NCI-H1694 treated with DMSO at 0.1 percent for 48 hours (cell line): Measurements from ENCODE around the gene BSG.
"Not testable (repeated sequence)": the region's sequence is repeated elsewhere in the genome, so short reads cannot be mapped to it uniquely, and the experiment has no call there.

Source experiments
- DNase-seq: peaks from one replicate; lab custom pipeline; 2025; lab: John Stamatoyannopoulos, UW

BSG gene

GRCh38 chr19:572743-573518 is 535 bp downstream of the BSG start:
- DNase-seq, result no peak

GRCh38 chr19:573519-573825 is 1.1 kb downstream of the BSG start:
- no peak for DNase-seq

DNA sequence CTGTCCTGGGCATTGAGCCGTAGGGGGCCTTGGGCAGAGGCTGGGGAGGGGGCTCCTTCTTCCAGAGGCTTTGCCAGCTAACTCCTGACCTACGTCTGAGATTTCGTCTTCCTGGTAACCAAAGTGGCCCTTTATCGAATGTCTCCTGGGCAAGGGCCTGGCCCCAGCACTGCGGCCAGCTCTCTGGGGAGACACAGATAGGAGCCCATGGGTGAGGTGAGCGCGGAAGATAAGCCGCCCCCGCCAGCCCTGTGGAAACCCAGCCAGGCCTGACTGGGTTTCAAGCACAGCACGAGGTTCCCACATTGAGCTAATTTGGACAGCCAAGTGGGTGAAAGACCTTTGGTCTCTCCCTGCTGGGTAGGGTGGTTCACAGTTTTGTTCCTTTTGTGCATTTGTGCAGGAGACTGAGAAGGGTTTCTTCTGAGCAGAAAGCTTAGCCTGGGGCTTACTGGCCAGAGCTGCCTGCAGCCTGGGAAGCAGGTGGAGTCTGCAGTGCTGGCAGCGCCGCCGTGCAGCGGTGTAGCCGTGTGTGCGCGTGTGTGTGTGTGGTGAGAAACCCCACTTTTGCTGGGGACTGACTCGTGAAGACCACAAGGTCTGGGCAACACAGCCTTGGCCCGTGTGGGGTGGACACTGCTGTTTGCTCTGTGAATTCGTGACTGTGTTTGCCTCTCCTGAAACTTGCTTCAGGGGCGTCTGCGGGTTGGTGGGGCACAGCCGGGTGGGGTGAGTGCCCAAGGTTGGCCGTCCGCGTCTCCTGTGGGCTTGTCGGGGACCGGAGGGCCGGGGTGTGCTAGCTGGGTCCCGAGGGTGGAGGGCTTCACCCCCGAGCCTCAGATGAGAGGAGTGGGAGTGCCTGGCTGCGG is 2.5 kb downstream of the BSG start:
- no peak for DNase-seq

DNA sequence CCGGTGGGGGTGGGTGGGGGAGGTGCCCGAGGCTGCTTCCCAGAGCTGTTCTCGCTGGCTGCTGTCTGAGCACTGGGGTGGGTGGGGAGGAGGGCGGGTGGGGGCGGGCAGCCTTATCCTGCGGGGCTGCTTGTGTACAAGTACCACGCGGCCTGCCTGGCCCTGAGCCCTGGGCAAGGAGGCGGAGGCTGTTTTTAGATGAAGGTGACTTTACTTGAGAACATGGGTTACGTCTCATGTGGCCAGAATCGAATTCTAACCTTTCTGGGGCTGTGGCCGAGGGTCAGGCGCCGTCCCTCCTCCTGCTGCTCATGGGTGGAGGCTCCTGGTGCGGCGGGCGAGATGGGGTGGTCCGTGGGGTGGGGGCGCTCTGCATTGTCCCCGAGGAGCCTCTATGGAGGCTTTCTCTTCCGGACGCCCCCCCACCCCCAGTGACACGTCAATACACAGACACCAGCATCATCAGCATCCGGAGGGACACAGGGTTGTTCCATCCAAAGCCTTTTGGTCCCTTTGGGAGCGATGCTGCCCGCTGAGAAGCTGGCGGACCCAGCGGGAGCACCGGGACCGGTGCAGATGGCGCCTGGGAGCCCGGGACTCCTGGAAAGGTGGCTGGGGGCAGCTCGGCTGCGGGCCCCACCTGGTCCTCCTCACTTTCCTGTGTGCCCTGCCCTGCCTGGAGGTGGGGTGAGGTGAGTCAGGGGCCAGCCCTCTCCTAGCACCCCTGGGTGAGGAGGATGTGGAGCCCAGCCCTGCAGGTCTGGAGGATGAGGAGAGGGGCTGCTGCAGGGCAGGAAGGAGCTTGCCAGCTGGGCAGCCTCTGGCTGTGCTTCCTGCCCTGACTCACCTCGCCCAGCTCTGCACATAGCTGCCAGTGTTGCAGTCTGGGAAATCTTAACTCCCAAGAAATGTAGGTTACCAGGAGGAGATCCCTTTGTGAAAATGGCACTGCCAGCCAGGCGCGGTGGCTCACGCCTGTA is 3.4 kb downstream of the BSG start:
- no peak for DNase-seq

DNA sequence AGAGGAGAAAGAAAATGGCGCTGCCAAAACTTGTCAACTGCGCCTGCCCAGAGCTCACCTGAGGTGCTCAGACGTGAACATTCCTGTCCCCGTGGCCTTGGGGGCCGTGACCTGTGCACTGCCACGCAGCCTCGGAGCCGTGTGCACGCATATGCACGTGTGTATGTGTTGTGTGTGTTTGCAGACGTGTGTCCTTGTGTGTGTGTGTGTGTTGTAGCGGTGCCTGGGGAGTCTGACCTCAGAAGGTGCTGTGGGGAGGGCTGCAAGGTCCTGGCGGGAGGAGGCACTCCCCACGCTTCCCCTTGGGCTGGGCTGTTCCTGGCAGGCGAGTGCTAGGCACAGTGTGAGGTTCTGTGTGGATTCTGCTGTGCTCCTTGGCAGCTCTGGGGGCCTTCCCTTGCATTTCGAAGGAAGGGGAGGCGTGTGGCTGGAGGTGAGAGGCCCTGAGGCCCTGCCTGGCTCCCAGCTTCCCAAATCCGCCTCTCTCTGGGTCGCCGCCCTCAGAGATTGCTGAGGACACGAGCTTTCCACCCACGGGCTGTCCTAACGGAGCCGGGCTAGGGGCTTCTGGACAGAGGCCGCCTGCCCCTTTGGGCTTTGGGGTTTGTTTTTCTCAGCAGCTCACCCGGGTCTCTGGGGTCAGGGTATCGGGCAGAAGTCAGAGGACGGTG is 4.5 kb downstream of the BSG start:
- DNase-seq, result no peak

GRCh38 chr19:577439-578392 is 5.3 kb downstream of the BSG start:
- no peak for DNase-seq

DNA sequence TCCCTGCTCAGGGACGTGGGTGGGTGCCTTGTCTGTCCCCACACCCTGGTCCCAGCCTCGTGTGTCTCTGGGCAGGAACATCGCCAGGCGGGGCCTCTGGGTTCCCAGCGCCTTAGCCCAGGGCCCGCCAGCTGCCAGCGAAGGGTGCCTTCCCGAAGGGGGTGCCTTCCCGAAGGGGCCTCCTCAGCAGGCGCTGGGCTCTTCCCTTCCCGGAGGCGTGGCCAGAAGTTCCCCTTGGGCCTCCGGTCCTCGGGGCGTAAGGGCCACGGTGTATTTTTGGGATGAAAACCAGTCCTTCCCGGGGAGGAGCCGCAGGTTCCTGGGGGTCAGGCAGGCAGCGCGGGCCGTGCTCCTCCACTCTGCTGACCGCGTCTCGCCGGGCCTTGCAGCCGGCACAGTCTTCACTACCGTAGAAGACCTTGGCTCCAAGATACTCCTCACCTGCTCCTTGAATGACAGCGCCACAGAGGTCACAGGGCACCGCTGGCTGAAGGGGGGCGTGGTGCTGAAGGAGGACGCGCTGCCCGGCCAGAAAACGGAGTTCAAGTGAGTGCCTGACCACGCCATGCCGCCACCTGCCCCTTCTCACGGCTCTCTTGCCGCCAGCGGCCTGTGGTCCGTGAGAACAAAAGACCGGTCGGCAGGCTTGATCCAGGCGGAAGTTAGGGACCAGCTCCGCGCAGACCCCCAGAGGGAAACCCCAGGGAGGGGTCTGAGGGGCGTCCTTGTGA is 6.9 kb downstream of the BSG start:
- no peak for DNase-seq

- DNase-seq, result no peak
Measured at GRCh38 chr19:579842-580155, 7.4 kb downstream of the BSG start.

DNA sequence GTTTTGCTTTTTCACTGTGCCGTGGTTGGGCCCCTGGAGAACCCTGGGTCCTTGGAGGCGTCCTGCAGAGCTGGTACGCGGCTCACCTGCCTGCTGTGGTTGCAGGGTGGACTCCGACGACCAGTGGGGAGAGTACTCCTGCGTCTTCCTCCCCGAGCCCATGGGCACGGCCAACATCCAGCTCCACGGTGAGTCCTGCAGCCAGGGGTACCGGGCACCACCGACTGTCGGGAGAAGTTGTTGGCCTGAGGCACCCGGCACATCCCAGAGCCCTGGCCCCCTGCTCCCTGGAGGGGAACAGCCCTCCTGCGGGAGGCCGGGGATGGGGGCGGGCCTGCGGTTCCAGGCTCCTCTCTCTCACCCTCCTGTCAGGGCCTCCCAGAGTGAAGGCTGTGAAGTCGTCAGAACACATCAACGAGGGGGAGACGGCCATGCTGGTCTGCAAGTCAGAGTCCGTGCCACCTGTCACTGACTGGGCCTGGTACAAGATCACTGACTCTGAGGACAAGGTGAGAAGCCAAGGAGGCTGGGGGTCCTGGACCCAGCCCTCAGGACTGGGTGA is 8.0 kb downstream of the BSG start:
- no peak for DNase-seq

GRCh38 chr19:581399-582111 is 9.2 kb downstream of the BSG start:
- DNase-seq, result no peak

DNA sequence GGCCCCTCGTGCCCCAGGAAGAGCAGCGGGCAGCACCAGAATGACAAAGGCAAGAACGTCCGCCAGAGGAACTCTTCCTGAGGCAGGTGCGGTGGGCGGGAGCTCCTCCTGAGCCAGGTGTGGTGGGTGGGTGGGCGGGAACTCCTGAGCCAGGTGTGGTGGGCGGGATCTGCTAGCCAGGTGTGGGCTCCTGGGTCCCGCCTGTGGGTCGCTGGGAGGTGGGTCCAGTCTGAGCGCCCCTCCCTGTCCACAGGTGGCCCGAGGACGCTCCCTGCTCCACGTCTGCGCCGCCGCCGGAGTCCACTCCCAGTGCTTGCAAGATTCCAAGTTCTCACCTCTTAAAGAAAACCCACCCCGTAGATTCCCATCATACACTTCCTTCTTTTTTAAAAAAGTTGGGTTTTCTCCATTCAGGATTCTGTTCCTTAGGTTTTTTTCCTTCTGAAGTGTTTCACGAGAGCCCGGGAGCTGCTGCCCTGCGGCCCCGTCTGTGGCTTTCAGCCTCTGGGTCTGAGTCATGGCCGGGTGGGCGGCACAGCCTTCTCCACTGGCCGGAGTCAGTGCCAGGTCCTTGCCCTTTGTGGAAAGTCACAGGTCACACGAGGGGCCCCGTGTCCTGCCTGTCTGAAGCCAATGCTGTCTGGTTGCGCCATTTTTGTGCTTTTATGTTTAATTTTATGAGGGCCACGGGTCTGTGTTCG is 10.3 kb downstream of the BSG start:
- DNase-seq, result no peak

DNA sequence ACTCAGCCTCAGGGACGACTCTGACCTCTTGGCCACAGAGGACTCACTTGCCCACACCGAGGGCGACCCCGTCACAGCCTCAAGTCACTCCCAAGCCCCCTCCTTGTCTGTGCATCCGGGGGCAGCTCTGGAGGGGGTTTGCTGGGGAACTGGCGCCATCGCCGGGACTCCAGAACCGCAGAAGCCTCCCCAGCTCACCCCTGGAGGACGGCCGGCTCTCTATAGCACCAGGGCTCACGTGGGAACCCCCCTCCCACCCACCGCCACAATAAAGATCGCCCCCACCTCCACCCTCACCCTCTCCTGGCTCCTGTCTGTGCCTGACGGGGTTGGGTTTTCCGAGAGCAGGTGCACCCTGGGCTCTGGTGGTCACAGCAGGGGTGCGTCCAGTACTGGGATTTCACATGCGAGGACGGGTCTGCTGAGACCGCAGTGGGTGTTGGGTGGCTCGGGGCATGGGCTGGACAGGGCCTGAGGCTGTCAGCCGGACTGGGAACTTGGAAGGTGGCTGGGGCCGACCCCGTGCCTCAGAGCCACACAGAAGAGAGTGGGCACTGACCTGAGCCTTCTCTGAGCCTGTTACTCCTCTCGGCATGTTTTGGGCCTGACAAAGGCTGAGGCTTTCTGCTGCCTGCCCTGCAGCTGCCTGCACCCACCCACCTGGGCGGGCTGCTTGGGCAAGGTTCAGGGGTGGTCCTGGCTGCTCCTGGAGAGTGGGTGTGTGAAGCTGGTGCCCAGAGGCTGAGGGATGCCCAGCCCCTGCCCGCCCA is 11.0 kb downstream of the BSG start:
- DNase-seq, result no peak

- no peak for DNase-seq
Measured at GRCh38 chr19:583968-584239, 11.5 kb downstream of the BSG start.

DNA sequence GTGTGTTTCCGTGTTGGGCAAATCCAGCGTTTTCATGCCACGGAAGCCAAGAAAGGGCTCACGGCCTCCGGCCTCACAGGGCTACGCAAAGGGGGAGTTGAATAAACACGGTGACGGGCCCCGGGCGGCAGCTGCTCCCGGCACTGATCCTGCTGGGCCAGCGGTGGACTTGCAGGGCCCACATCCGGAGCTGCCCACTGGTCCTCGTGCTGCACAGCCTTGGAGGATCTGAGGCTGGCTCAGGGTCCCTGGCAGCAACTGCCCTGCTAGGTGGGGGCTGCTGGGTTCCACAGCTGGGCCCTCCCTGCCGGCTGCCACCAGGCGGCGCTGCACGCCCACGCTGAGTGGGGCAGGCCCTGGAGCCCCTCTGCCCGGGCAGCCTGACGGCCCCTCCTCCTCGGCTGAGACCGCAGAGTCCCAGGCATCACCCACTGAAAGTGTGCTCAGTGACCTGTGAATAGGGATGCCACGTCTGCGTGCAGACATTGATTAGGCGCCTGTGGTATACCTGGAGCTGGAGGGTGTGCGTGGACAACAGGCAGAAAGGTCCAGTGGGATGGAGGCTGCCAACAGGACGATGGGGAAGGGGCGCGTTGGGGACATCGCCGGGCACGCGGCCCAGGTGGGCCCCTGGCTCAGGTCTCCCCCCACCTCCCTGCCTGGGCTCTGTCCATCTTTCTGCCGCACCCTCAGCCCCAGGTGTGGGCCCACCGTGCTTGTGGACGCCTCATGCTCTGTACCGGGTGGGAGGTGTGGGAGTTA is 12.0 kb downstream of the BSG start:
- peak; percentile 9 for DNase-seq

DNA sequence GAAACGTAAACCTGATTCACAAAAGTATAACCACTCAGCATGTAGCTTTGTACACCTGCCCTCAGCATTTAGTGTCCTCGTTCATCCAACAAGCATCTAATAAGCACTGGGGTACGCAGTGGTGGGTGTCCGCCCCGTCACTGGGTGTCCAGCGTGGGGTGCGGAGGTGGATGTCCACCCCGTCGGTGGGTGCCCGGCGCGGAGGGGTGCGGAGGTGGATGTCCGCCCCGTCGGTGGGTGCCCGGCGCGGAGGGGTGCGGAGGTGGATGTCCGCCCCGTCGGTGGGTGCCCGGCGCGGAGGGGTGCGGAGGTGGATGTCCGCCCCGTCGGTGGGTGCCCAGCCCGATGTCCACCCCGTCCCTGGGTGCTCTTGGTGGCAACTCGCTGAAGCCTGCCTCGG is 12.8 kb downstream of the BSG start:
- not testable (repeated sequence) for DNase-seq

DNA sequence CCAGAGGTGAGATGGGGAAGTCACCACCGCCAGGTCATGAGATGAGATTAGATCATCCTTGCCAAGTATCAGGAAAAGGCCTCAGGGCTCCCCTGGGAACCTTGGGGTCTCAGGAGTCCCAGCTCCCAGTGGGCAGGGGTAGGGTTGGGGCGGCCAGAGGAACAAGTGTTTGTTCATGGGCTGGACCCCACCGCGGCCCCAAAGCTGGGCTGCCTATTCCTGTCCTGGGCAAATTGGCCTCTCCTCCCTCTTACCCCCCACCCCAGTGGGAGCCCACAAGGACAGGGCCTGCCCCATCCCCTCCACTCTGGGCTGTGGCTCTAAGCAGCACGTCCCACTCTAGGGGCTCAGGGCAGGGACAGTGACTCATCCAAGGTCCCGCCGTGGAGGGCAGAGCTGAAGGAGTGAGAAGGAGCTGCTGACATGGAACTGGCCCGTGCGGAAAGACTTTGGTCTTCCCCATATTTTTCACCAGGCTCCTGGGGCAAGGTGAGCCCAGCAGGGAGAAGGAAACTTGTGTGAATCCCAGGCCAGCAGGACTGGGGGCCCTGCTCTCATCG is 13.2 kb downstream of the BSG start:
- DNase-seq, result no peak
